ENCODE data around the gene WDR35.

Gene WDR35

DNA sequence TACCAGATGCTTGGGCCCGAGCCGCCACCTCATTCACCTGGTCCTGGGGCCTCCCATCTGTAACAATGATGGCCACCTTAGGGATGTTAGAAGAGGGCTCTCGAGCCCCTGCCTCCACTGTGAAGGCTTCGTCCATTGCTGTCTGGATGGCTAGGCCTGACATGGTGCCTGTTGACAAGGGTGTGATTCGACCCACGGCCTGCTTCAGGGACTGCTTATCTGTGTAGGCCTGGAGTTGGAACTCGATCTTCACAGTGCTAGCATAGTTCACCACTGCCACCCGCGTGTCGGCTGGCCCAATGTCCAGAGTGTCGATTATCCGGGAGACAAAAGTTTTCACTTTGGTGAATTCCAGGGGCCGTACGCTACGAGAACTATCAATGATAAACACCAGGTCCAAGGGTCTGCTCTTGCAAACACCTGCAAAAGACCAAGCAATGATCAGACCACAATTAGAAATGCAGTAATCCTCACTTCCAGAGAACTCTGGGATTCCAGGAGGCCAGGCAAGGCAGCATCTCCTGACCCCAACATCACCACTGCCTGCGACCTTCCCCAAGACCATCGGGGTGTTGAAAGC is 16.1 kb upstream of the WDR35 start:
- no peak overlapping the region for H3K9ac ChIP-seq (ENCODE audit: low read depth, low read length)
- H3K4me3 ChIP-seq (ENCODE audit: low read depth, low read length) = no peak overlapping the region

DNA sequence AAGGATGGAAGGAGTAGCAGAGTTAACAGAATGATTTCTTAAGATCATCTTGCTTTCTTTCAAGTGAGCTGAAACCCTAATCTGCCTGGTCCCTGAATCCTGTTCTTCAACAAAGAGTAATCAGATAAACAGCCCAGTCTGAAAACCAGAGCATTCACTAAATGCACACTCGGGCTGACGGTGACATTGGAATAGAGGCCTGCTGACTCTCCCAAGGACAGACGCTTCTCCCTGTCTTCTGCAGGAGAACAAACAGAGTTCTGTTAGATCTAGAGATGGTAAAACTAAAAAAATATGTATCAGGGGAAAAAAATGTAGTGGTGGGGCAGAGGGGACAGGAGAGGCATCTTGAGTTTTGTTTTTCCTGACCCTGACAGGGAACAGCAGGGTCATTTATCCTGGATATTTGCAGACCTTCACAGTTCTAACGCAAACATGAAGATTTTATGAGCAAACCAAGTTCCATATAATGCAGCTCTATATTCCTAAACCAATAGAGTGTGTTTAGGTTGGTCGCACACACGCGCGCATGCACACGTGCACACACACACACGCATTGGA is 15.2 kb upstream of the WDR35 start:
- H3K9ac ChIP-seq (ENCODE audit: low read depth, low read length) = no peak overlapping the region
- H3K27me3 ChIP-seq (ENCODE audit: control insufficient read depth, insufficient read depth, low read length) = peaks cover under 1% of the 10 kb centered on the region
- no peaks in the 10 kb centered on the region for H3K36me3 ChIP-seq (ENCODE audit: control insufficient read depth, insufficient read depth, low read length)
- H3K4me1 ChIP-seq (ENCODE audit: control insufficient read depth, insufficient read depth, low read length) = no peaks in the 10 kb centered on the region
- H3K4me3 ChIP-seq (ENCODE audit: low read depth, low read length) = no peak overlapping the region
- no peaks in the 10 kb centered on the region for H3K9me3 ChIP-seq (ENCODE audit: control insufficient read depth, insufficient read depth, low read length)

More for the DNA sequence above, 16.1 kb upstream of the WDR35 start:
- no peaks in the 10 kb centered on the region for H3K4me1 ChIP-seq (ENCODE audit: control insufficient read depth, insufficient read depth, low read length)
- H3K27me3 ChIP-seq (ENCODE audit: control insufficient read depth, insufficient read depth, low read length) = peaks cover 9% of the 10 kb centered on the region
- no peaks in the 10 kb centered on the region for H3K9me3 ChIP-seq (ENCODE audit: control insufficient read depth, insufficient read depth, low read length)
- H3K36me3 ChIP-seq (ENCODE audit: control insufficient read depth, insufficient read depth, low read length) = no peaks in the 10 kb centered on the region

GRCh38 chr2:20001361-20001863 is 11.5 kb upstream of the WDR35 start:
- H3K9ac ChIP-seq (ENCODE audit: low read depth, low read length) = no peak overlapping the region
- H3K36me3 ChIP-seq (ENCODE audit: control insufficient read depth, insufficient read depth, low read length) = no peaks in the 10 kb centered on the region
- no peaks in the 10 kb centered on the region for H3K27me3 ChIP-seq (ENCODE audit: control insufficient read depth, insufficient read depth, low read length)
- no peak overlapping the region for H3K4me3 ChIP-seq (ENCODE audit: low read depth, low read length)
- no peaks in the 10 kb centered on the region for H3K9me3 ChIP-seq (ENCODE audit: control insufficient read depth, insufficient read depth, low read length)
- H3K4me1 ChIP-seq (ENCODE audit: control insufficient read depth, insufficient read depth, low read length) = no peaks in the 10 kb centered on the region

GRCh38 chr2:19993731-19994130 is 3.8 kb upstream of the WDR35 start:
- Histone ChIP-seq H3K27me3 (ENCODE audit: control insufficient read depth, insufficient read depth, low read length) (no peaks in the 10 kb centered on the region), H3K9ac (ENCODE audit: low read depth, low read length) (no peak overlapping the region), H3K9me3 (ENCODE audit: control insufficient read depth, insufficient read depth, low read length) (no peaks in the 10 kb centered on the region), H3K4me1 (ENCODE audit: control insufficient read depth, insufficient read depth, low read length) (peaks cover 1% of the 10 kb centered on the region), H3K36me3 (ENCODE audit: control insufficient read depth, insufficient read depth, low read length) (no peaks in the 10 kb centered on the region), H3K4me3 (ENCODE audit: low read depth, low read length) (no peak overlapping the region)

DNA sequence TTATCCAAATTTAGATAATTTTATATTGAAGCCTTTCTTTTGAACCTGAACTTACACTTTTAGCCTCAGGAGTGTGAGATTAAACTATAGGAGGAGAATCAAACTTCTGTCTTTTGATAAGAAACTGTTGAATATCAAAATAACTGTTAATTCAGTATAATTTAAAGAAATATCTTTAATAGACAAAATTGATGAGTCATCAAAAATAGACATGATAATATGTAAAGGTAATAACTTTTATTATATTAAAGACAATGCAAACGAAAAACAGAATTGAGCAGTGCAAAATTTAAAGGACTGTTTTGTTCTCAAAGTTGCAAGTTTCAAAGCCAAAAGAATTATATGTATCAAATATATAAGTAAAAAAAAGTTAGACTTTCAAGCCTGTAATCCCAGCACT is 2.0 kb upstream of the WDR35 start:
- H3K27me3 ChIP-seq (ENCODE audit: control insufficient read depth, insufficient read depth, low read length) = no peaks in the 10 kb centered on the region
- H3K4me1 ChIP-seq (ENCODE audit: control insufficient read depth, insufficient read depth, low read length) = peaks cover 6% of the 10 kb centered on the region

DNA sequence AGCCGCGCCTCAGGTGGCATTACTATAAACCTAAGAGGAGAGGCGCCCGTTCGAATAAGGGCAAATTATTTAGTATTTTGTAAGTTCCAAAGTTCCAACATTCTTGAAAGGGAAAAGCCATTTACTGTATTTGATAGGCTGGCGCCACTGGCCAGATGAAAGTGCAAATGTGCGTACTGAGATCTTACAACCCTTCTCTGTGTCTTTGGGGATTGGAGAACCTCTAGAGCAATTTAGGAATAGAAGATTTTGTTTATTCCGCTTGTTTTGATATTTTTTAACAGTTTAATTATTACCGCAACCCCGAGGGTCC is 467 bp upstream of the WDR35 start:
- Histone ChIP-seq H3K4me3 (ENCODE audit: low read depth, low read length) (peak overlapping the region; percentile 96), H3K9me3 (ENCODE audit: control insufficient read depth, insufficient read depth, low read length) (no peaks in the 10 kb centered on the region), H3K9ac (ENCODE audit: low read depth, low read length) (peak overlapping the region; percentile 0), H3K36me3 (ENCODE audit: control insufficient read depth, insufficient read depth, low read length) (no peaks in the 10 kb centered on the region), H3K4me1 (ENCODE audit: control insufficient read depth, insufficient read depth, low read length) (peaks cover 6% of the 10 kb centered on the region), H3K27me3 (ENCODE audit: control insufficient read depth, insufficient read depth, low read length) (no peaks in the 10 kb centered on the region)

More for the DNA sequence above, 2.0 kb upstream of the WDR35 start:
- no peak overlapping the region for H3K9ac ChIP-seq (ENCODE audit: low read depth, low read length)
- H3K36me3 ChIP-seq (ENCODE audit: control insufficient read depth, insufficient read depth, low read length) = no peaks in the 10 kb centered on the region
- no peak overlapping the region for H3K4me3 ChIP-seq (ENCODE audit: low read depth, low read length)
- no peaks in the 10 kb centered on the region for H3K9me3 ChIP-seq (ENCODE audit: control insufficient read depth, insufficient read depth, low read length)

DNA sequence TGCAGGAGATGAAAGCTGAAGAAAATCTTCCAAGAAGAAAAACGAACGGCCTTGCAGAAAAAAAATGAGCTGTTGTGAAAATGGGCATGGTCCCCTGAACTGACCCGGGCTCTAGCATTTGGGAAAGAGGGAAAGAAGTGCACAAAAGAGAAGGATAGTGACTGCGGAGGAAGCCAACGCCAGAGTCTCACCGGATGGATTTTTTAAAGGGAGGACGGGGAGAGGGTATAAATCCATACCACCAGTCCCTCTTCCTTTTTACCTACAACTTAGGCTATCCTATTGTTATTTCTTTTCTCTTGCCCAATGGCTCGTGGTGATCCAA is 601 bp downstream of the WDR35 start:
- H3K36me3 ChIP-seq (ENCODE audit: control insufficient read depth, insufficient read depth, low read length) = no peaks in the 10 kb centered on the region
- H3K4me3 ChIP-seq (ENCODE audit: low read depth, low read length) = peak overlapping the region; percentile 96
- no peak overlapping the region for H3K9ac ChIP-seq (ENCODE audit: low read depth, low read length)
- H3K9me3 ChIP-seq (ENCODE audit: control insufficient read depth, insufficient read depth, low read length) = no peaks in the 10 kb centered on the region
- no peaks in the 10 kb centered on the region for H3K27me3 ChIP-seq (ENCODE audit: control insufficient read depth, insufficient read depth, low read length)
- H3K4me1 ChIP-seq (ENCODE audit: control insufficient read depth, insufficient read depth, low read length) = peaks cover 6% of the 10 kb centered on the region

DNA sequence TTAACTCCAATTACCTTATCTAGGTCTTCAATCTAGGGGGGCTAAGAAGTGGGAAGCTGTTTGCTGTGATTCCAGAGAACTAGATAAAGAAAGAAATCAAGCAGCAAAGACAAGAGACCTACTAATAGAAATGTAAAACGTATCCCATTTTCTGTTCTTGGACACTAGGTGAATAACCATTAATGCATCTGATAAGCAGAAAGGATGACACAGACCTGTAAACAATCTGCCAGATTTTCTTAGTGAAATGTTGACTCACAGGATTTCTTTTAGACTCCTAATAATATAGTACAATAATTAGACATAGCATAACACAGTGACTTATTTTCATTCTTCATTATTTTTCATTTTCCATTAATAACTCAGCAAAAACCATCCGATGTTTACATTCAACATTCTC is 1.3 kb downstream of the WDR35 start:
- no peaks in the 10 kb centered on the region for H3K27me3 ChIP-seq (ENCODE audit: control insufficient read depth, insufficient read depth, low read length)
- peak overlapping the region; percentile 96 for H3K4me3 ChIP-seq (ENCODE audit: low read depth, low read length)
- H3K9me3 ChIP-seq (ENCODE audit: control insufficient read depth, insufficient read depth, low read length) = no peaks in the 10 kb centered on the region
- peaks cover 6% of the 10 kb centered on the region for H3K4me1 ChIP-seq (ENCODE audit: control insufficient read depth, insufficient read depth, low read length)
- no peaks in the 10 kb centered on the region for H3K36me3 ChIP-seq (ENCODE audit: control insufficient read depth, insufficient read depth, low read length)
- no peak overlapping the region for H3K9ac ChIP-seq (ENCODE audit: low read depth, low read length)

DNA sequence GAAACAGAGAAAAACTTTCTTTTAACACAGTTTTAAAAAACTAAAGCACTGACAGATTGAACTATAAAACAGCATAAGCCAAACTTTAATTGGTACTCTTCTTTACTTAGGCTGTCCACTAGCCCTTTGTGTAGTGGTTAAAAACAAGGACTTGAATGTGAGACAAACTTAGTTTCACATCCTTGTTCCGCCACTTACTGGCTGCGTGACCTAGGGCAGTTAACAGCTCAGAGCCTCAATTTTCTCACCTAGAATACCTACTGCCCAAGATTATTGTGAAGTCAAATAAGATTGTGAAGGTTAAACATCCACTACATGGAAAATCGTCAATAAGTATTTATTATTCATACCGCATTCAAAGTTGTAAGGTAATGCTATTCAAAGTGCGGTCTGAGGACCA is 2.0 kb downstream of the WDR35 start:
- H3K4me3 ChIP-seq (ENCODE audit: low read depth, low read length) = peak overlapping the region; percentile 11
- no peaks in the 10 kb centered on the region for H3K9me3 ChIP-seq (ENCODE audit: control insufficient read depth, insufficient read depth, low read length)
- H3K36me3 ChIP-seq (ENCODE audit: control insufficient read depth, insufficient read depth, low read length) = no peaks in the 10 kb centered on the region
- no peaks in the 10 kb centered on the region for H3K27me3 ChIP-seq (ENCODE audit: control insufficient read depth, insufficient read depth, low read length)
- no peak overlapping the region for H3K9ac ChIP-seq (ENCODE audit: low read depth, low read length)
- peaks cover 6% of the 10 kb centered on the region for H3K4me1 ChIP-seq (ENCODE audit: control insufficient read depth, insufficient read depth, low read length)

GRCh38 chr2:19982268-19982667 is 7.6 kb downstream of the WDR35 start:
- Histone ChIP-seq H3K4me1 (ENCODE audit: control insufficient read depth, insufficient read depth, low read length) (no peaks in the 10 kb centered on the region), H3K36me3 (ENCODE audit: control insufficient read depth, insufficient read depth, low read length) (no peaks in the 10 kb centered on the region)

GRCh38 chr2:19979932-19980331 is 10.0 kb downstream of the WDR35 start:
- no peaks in the 10 kb centered on the region for H3K9me3 ChIP-seq (ENCODE audit: control insufficient read depth, insufficient read depth, low read length)
- no peaks in the 10 kb centered on the region for H3K27me3 ChIP-seq (ENCODE audit: control insufficient read depth, insufficient read depth, low read length)
- no peak overlapping the region for H3K9ac ChIP-seq (ENCODE audit: low read depth, low read length)
- no peaks in the 10 kb centered on the region for H3K36me3 ChIP-seq (ENCODE audit: control insufficient read depth, insufficient read depth, low read length)
- no peak overlapping the region for H3K4me3 ChIP-seq (ENCODE audit: low read depth, low read length)
- H3K4me1 ChIP-seq (ENCODE audit: control insufficient read depth, insufficient read depth, low read length) = no peaks in the 10 kb centered on the region

More at GRCh38 chr2:19982268-19982667, 7.6 kb downstream of the WDR35 start:
- no peaks in the 10 kb centered on the region for H3K9me3 ChIP-seq (ENCODE audit: control insufficient read depth, insufficient read depth, low read length)
- no peaks in the 10 kb centered on the region for H3K27me3 ChIP-seq (ENCODE audit: control insufficient read depth, insufficient read depth, low read length)
- H3K9ac ChIP-seq (ENCODE audit: low read depth, low read length) = no peak overlapping the region
- H3K4me3 ChIP-seq (ENCODE audit: low read depth, low read length) = no peak overlapping the region

DNA sequence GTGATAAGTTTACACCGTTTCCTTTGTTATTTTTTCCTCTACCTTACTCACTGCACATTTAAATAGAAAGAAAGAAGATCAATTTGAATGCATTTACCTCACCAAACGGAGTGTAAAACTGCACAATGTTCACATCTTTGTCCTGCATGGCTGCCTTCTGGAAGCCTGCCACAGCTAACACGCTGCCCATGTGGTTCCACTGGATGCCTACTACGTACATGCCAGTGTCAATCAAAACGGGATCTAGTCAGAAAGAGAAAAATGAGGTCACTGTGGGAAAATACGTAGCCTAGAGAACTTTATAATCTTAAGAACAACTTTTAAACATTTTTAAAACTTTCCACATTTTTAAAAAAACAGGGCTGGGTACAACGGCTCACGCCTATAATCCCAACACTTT is 16.4 kb downstream of the WDR35 start:
- no peak overlapping the region for H3K9ac ChIP-seq (ENCODE audit: low read depth, low read length)
- H3K4me3 ChIP-seq (ENCODE audit: low read depth, low read length) = no peak overlapping the region
- no peaks in the 10 kb centered on the region for H3K36me3 ChIP-seq (ENCODE audit: control insufficient read depth, insufficient read depth, low read length)
- no peaks in the 10 kb centered on the region for H3K9me3 ChIP-seq (ENCODE audit: control insufficient read depth, insufficient read depth, low read length)
- H3K4me1 ChIP-seq (ENCODE audit: control insufficient read depth, insufficient read depth, low read length) = no peaks in the 10 kb centered on the region
- no peaks in the 10 kb centered on the region for H3K27me3 ChIP-seq (ENCODE audit: control insufficient read depth, insufficient read depth, low read length)

All from iPS-15b (cell line).